ENCODE data around the gene KIF21B.

The KIF21B gene

GRCh38 chr1:201019321-201019977 is 4.1 kb downstream of the KIF21B start:
- no peak for DNase-seq (ENCODE audit: low read depth, low spot score)

GRCh38 chr1:201017828-201018163 is 5.7 kb downstream of the KIF21B start:
- no peak for DNase-seq (ENCODE audit: low read depth, low spot score)

GRCh38 chr1:201016943-201017827 is 6.3 kb downstream of the KIF21B start:
- DNase-seq (ENCODE audit: low read depth, low spot score): no peak

GRCh38 chr1:201016211-201016651 is 7.3 kb downstream of the KIF21B start:
- no peak for DNase-seq (ENCODE audit: low read depth, low spot score)

GRCh38 chr1:201015551-201016091 is 7.9 kb downstream of the KIF21B start:
- no peak for DNase-seq (ENCODE audit: low read depth, low spot score)

GRCh38 chr1:201014816-201015200 is 8.7 kb downstream of the KIF21B start:
- DNase-seq (ENCODE audit: low read depth, low spot score): no peak

- peak; percentile 88 for DNase-seq (ENCODE audit: low read depth, low spot score)
Observed at GRCh38 chr1:201013991-201014815, 9.3 kb downstream of the KIF21B start.

- no peak for DNase-seq (ENCODE audit: low read depth, low spot score)
Observed at GRCh38 chr1:201013031-201013485, 10.5 kb downstream of the KIF21B start.

- no peak for DNase-seq (ENCODE audit: low read depth, low spot score)
Observed at GRCh38 chr1:201011616-201012015, 11.9 kb downstream of the KIF21B start.

GRCh38 chr1:201009962-201010645 is 13.4 kb downstream of the KIF21B start:
- DNase-seq (ENCODE audit: low read depth, low spot score): no peak

- no peak for DNase-seq (ENCODE audit: low read depth, low spot score)
Observed at GRCh38 chr1:201008666-201009360, 14.7 kb downstream of the KIF21B start.

GRCh38 chr1:201007481-201007880 is 16.0 kb downstream of the KIF21B start:
- no peak for DNase-seq (ENCODE audit: low read depth, low spot score)

GRCh38 chr1:201006450-201006849 is 17.1 kb downstream of the KIF21B start:
- DNase-seq (ENCODE audit: low read depth, low spot score): no peak

GRCh38 chr1:201004732-201005131 is 18.8 kb downstream of the KIF21B start:
- DNase-seq (ENCODE audit: low read depth, low spot score): no peak

GRCh38 chr1:201004154-201004553 is 19.4 kb downstream of the KIF21B start:
- no peak for DNase-seq (ENCODE audit: low read depth, low spot score)

GRCh38 chr1:201002510-201002909 is 21.0 kb downstream of the KIF21B start:
- DNase-seq (ENCODE audit: low read depth, low spot score): no peak

GRCh38 chr1:201001962-201002361 is 21.6 kb downstream of the KIF21B start:
- DNase-seq (ENCODE audit: low read depth, low spot score): no peak

- no peak for DNase-seq (ENCODE audit: low read depth, low spot score)
Observed at GRCh38 chr1:201000391-201000790, 23.1 kb downstream of the KIF21B start.

- no peak for DNase-seq (ENCODE audit: low read depth, low spot score)
Observed at GRCh38 chr1:200999667-201000066, 23.8 kb downstream of the KIF21B start.

- no peak for DNase-seq (ENCODE audit: low read depth, low spot score)
Observed at GRCh38 chr1:200998323-200998722, 25.2 kb downstream of the KIF21B start.
